ENCODE data around the gene MBOAT2.

The MBOAT2 gene

GRCh38 chr2:8831516-8831915 lies 172.0 kb downstream of the MBOAT2 start:
- Histone ChIP-seq H3K4me2 (ENCODE audit: low read depth, low read length, poor library complexity, severe bottlenecking) (no peak overlapping the region), H3K36me3 (ENCODE audit: low read length) (no peaks in the 10 kb centered on the region), H3K9ac (ENCODE audit: low read length) (no peak overlapping the region), H4K20me1 (ENCODE audit: low read depth, low read length) (peaks cover 10% of the 10 kb centered on the region; the same call in 1 of the 2 replicates), H3K9me3 (ENCODE audit: insufficient read depth, low read length) (no peaks in the 10 kb centered on the region), H3K79me2 (ENCODE audit: insufficient read depth, low read length) (no peaks in the 10 kb centered on the region), H3K27ac (ENCODE audit: low read depth, low read length) (no peak overlapping the region), H2AFZ (ENCODE audit: low read depth, low read length, severe bottlenecking) (no peak overlapping the region), H3F3A (ENCODE audit: insufficient read depth) (no peaks in the 10 kb centered on the region), H3K4me3 (ENCODE audit: insufficient read depth, low read length, poor library complexity, severe bottlenecking) (no peak overlapping the region), H3K27me3 (ENCODE audit: low read length) (no peaks in the 10 kb centered on the region), H3K9me2 (replicated peaks; ENCODE audit: insufficient read depth, low read length) (no peaks in the 10 kb centered on the region)
- TF ChIP-seq, protein P1, sequence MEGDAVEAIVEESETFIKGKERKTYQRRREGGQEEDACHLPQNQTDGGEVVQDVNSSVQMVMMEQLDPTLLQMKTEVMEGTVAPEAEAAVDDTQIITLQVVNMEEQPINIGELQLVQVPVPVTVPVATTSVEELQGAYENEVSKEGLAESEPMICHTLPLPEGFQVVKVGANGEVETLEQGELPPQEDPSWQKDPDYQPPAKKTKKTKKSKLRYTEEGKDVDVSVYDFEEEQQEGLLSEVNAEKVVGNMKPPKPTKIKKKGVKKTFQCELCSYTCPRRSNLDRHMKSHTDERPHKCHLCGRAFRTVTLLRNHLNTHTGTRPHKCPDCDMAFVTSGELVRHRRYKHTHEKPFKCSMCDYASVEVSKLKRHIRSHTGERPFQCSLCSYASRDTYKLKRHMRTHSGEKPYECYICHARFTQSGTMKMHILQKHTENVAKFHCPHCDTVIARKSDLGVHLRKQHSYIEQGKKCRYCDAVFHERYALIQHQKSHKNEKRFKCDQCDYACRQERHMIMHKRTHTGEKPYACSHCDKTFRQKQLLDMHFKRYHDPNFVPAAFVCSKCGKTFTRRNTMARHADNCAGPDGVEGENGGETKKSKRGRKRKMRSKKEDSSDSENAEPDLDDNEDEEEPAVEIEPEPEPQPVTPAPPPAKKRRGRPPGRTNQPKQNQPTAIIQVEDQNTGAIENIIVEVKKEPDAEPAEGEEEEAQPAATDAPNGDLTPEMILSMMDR (IDR thresholded peaks at IDR 0.05; ENCODE audit: insufficient read depth, low read length, poor library complexity, severe bottlenecking), result no peak
- TF ChIP-seq EZH2phosphoT487 (conservative IDR thresholded peaks at IDR 0.05; ENCODE audit: low read length), result no peak

DNA sequence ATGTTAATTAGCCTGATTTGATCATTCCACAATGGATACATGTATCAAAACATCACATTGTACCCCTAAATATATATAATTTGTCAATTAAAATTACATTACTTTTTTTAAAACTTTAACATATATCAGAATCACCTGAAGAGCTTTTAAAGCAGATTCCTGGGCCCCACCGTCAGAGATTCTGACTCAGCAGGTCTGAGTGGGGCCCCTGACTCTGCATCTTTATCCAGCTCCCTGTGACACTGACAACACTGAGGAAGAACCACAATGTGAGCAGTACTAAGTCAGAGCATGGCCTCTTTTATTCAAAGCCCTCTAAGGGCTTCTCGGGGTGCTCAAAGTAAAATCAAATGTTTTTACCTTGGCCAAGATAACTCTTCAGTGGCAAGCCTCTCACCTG lies 175.8 kb downstream of the MBOAT2 start:
- Histone ChIP-seq H3F3A (ENCODE audit: insufficient read depth) (no peaks in the 10 kb centered on the region), H3K9me3 (ENCODE audit: insufficient read depth, low read length) (no peaks in the 10 kb centered on the region), H3K79me2 (ENCODE audit: insufficient read depth, low read length) (no peaks in the 10 kb centered on the region), H3K27me3 (ENCODE audit: low read length) (no peaks in the 10 kb centered on the region), H4K20me1 (ENCODE audit: low read depth, low read length) (peaks cover 6% of the 10 kb centered on the region; the same call in 1 of the 2 replicates), H3K9me2 (replicated peaks; ENCODE audit: insufficient read depth, low read length) (no peaks in the 10 kb centered on the region), H3K9ac (ENCODE audit: low read length) (no peak overlapping the region), H3K36me3 (ENCODE audit: low read length) (no peaks in the 10 kb centered on the region), H3K4me3 (ENCODE audit: insufficient read depth, low read length, poor library complexity, severe bottlenecking) (no peak overlapping the region), H2AFZ (ENCODE audit: low read depth, low read length, severe bottlenecking) (no peak overlapping the region), H3K4me2 (ENCODE audit: low read depth, low read length, poor library complexity, severe bottlenecking) (no peak overlapping the region), H3K27ac (ENCODE audit: low read depth, low read length) (no peak overlapping the region)
- TF ChIP-seq, protein P1 (IDR thresholded peaks at IDR 0.05; ENCODE audit: insufficient read depth, low read length, poor library complexity, severe bottlenecking), result no peak
- no peak for TF ChIP-seq EZH2phosphoT487 (conservative IDR thresholded peaks at IDR 0.05; ENCODE audit: low read length)

GRCh38 chr2:8822218-8822617 lies 181.3 kb downstream of the MBOAT2 start:
- no peaks in the 10 kb centered on the region for H4K20me1 ChIP-seq (ENCODE audit: low read depth, low read length)
- no peak overlapping the region for H3K4me3 ChIP-seq (ENCODE audit: insufficient read depth, low read length, poor library complexity, severe bottlenecking)
- H2AFZ ChIP-seq (ENCODE audit: low read depth, low read length, severe bottlenecking), result no peak overlapping the region
- H3K9me2 ChIP-seq (replicated peaks; ENCODE audit: insufficient read depth, low read length), result no peaks in the 10 kb centered on the region
- H3K9me3 ChIP-seq (ENCODE audit: insufficient read depth, low read length), result no peaks in the 10 kb centered on the region
- no peak for TF ChIP-seq EZH2phosphoT487 (conservative IDR thresholded peaks at IDR 0.05; ENCODE audit: low read length)
- TF ChIP-seq, protein P1 (IDR thresholded peaks at IDR 0.05; ENCODE audit: insufficient read depth, low read length, poor library complexity, severe bottlenecking), result no peak
- H3K4me2 ChIP-seq (ENCODE audit: low read depth, low read length, poor library complexity, severe bottlenecking), result no peak overlapping the region
- H3K79me2 ChIP-seq (ENCODE audit: insufficient read depth, low read length), result no peaks in the 10 kb centered on the region
- no peaks in the 10 kb centered on the region for H3K36me3 ChIP-seq (ENCODE audit: low read length)
- H3K27me3 ChIP-seq (ENCODE audit: low read length), result no peaks in the 10 kb centered on the region
- H3K9ac ChIP-seq (ENCODE audit: low read length), result no peak overlapping the region
- no peaks in the 10 kb centered on the region for H3F3A ChIP-seq (ENCODE audit: insufficient read depth)
- no peak overlapping the region for H3K27ac ChIP-seq (ENCODE audit: low read depth, low read length)

Measured in SU-DHL-6 (cell line).